Naive B cell (primary cell): ENCODE data around the gene ZNF214. TPM values are rescaled to one million over a fixed set of nuclear protein-coding genes. Genes with fewer than 3 reads are reported as not detected.
"Not testable (repeated sequence)": the region's sequence is repeated elsewhere in the genome, so short reads cannot be mapped to it uniquely, and the experiment has no call there.

Experiments
- ATAC-seq, 2 donors: fragments of 150-1000 bp; cut with Tn5 transposase; 2 replicates each; pipeline ENCODE4 v1.10.0; 2021; ENCODE audit warnings: low read depth in 2 of 2, mild to moderate bottlenecking in 2 of 2, moderate library complexity in 2 of 2
- DNase-seq: peaks from one replicate; pipeline ENCODE4 v3.0.0; 2022
- H3K27ac Mint-ChIP-seq, 6 donors: one replicate each; pipeline ENCODE4 v1.8.0; 2020 to 2022; ENCODE audit warnings: mild to moderate bottlenecking in 6 of 6, mixed read lengths in 6 of 6, moderate library complexity in 5 of 6, inconsistent platforms in 2 of 6
- H3K27me3 Mint-ChIP-seq, 3 donors: one replicate each; pipeline ENCODE4 v1.8.0; 2021 to 2022; ENCODE audit warnings: mixed read lengths in 3 of 3, mild to moderate bottlenecking in 1 of 3
- H3K36me3 Mint-ChIP-seq, 2 donors: one replicate each; pipeline ENCODE4 v1.8.0; 2020 to 2022; ENCODE audit warnings: mixed read lengths in 2 of 2, inconsistent platforms in 1 of 2, mild to moderate bottlenecking in 1 of 2
- H3K4me1 Mint-ChIP-seq, 3 donors: one replicate each; pipeline ENCODE4 v1.8.0; 2020 to 2022; ENCODE audit warnings: mixed read lengths in 3 of 3, inconsistent platforms in 1 of 3, mild to moderate bottlenecking in 1 of 3, moderate library complexity in 1 of 3
- H3K4me3 Mint-ChIP-seq, 8 donors: one replicate each; pipeline ENCODE4 v1.8.0; 2020 to 2022; ENCODE audit warnings: mild to moderate bottlenecking in 8 of 8, mixed read lengths in 8 of 8, moderate library complexity in 8 of 8, inconsistent platforms in 2 of 8
- H3K9me3 Mint-ChIP-seq, 7 donors: one replicate each; pipeline ENCODE4 v1.8.0; 2020 to 2022; ENCODE audit warnings: mixed read lengths in 7 of 7, mild to moderate bottlenecking in 5 of 7, inconsistent platforms in 2 of 7, moderate library complexity in 1 of 7
- polyA plus RNA-seq, 6 donors: library from polyadenylated mRNA; unstranded; fragments of 300-500 nt; fragmentation: Illumina TruSeq; gene quantifications; one replicate each; pipeline ENCODE4 v1.2.3, GENCODE V29; 2021; ENCODE audit warnings: low read depth in 6 of 6

The ZNF214 gene
- polyA plus RNA-seq, 6 donors from 2014 or later: not detected

- no peaks in the 10 kb centered on the region for H3K4me1 Mint-ChIP-seq
- no peak overlapping the region for H3K27ac Mint-ChIP-seq
- DNase-seq: no peak
- H3K36me3 Mint-ChIP-seq: no peaks in the 10 kb centered on the region
- H3K9me3 Mint-ChIP-seq: peaks cover 0 to 9% (median 5%) of the 10 kb centered on the region in 7 donors
- ATAC-seq: no peak
- H3K27me3 Mint-ChIP-seq: peaks cover 0 to 4% (median 0%) of the 10 kb centered on the region in 3 donors
- no peak overlapping the region for H3K4me3 Mint-ChIP-seq
These were observed 57.5 kb downstream of the ZNF214 start for GRCh38 chr11:6962673-6963072.

DNA sequence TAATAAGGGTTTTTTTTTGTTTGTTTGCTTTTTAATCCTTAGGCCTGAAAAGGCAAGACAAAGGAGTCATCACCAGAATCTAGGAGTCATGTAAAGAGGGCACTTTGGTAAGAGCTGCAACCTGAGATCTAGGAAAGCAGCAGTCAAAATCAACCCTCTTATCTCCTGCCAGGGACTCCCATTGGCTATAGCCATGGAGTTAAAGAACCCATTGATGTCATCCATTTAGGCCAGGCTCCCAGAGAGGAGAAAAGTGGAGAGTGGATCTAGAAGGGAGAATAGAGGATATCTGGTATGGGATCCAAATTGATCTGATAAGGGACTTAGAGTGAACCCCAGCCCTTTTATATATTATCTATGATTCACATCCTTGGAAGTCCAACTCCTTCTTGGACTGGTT lies 58.0 kb downstream of the ZNF214 start:
- H3K4me1 Mint-ChIP-seq: no peaks in the 10 kb centered on the region
- H3K27me3 Mint-ChIP-seq: peaks cover 0 to 4% (median 0%) of the 10 kb centered on the region in 3 donors
- no peak overlapping the region for H3K4me3 Mint-ChIP-seq
- no peak overlapping the region for H3K27ac Mint-ChIP-seq
- H3K36me3 Mint-ChIP-seq: no peaks in the 10 kb centered on the region
- no peak for DNase-seq
- ATAC-seq: no peak
- H3K9me3 Mint-ChIP-seq: peaks cover 0 to 7% (median 2%) of the 10 kb centered on the region in 7 donors

DNA sequence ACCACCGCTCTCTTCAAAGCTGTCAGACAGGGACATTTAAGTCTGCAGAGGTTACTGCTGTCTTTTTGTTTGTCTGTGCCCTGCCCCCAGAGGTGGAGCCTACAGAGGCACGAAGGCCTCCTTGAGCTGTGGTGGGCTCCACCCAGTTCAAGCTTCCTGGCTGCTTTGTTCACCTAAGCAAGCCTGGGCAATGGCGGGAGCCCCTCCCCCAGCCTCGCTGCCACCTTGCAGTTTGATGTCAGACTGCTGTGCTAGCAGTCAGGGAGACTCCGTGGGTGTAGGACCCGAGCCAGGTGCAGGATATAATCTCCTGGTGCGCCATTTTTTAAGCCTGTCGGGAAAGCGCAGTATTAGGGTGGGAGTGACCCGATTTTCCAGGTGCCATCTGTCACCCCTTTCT lies 65.9 kb downstream of the ZNF214 start:
- not testable (repeated sequence) for H3K9me3 Mint-ChIP-seq, H3K27me3 Mint-ChIP-seq, H3K4me1 Mint-ChIP-seq, H3K4me3 Mint-ChIP-seq, ATAC-seq, DNase-seq, H3K27ac Mint-ChIP-seq, H3K36me3 Mint-ChIP-seq

Other genes with a start within 250 kb of the ZNF214 start
- gene OR2AG2, start 248.4 kb downstream of the ZNF214 start, polyA plus RNA-seq: not detected
- gene OR2AG1, start 237.3 kb downstream of the ZNF214 start, polyA plus RNA-seq: not detected
- not detected for gene OR6A2, start 220.7 kb downstream of the ZNF214 start, polyA plus RNA-seq
- gene OR10A5, start 174.7 kb downstream of the ZNF214 start, polyA plus RNA-seq: not detected
- gene OR10A2, start 157.3 kb downstream of the ZNF214 start, polyA plus RNA-seq: not detected
- not detected for gene OR10A4, start 143.7 kb downstream of the ZNF214 start, polyA plus RNA-seq
- gene OR2D2, start 127.8 kb downstream of the ZNF214 start, polyA plus RNA-seq: not detected
- not detected for gene OR2D3, start 99.3 kb downstream of the ZNF214 start, polyA plus RNA-seq
- gene ZNF215, start 93.9 kb downstream of the ZNF214 start, polyA plus RNA-seq: under 1 TPM in 3 of 6 donors, not detected in 3; 0.17 to 0.47 (median 0.23) TPM
- gene NLRP14, start 133 bp upstream of the ZNF214 start, polyA plus RNA-seq: not detected
- gene RBMXL2, start 68.7 kb upstream of the ZNF214 start, polyA plus RNA-seq: not detected
- not detected for gene SYT9, start 231.6 kb upstream of the ZNF214 start, polyA plus RNA-seq